DND-41 (cell line): ENCODE measurements around the gene KCTD21.

Experiments
- EZH2 ChIP-seq: IDR thresholded peaks from 3 replicates; pipeline ENCODE4 v1.6.1; 2012; ENCODE audit warnings: borderline replicate concordance, low read depth, mild to moderate bottlenecking, moderate library complexity, low read length, inconsistent platforms; ENCODE audit not compliant: severe bottlenecking
- TF ChIP-seq, protein P1 (sequence below): IDR thresholded peaks from 2 replicates; pipeline ENCODE4 v1.5.1; 2012; ENCODE audit warnings: borderline replicate concordance, low read length, moderate library complexity, mild to moderate bottlenecking; ENCODE audit not compliant: poor library complexity, severe bottlenecking; ENCODE audit errors: extremely low read depth

DNA sequence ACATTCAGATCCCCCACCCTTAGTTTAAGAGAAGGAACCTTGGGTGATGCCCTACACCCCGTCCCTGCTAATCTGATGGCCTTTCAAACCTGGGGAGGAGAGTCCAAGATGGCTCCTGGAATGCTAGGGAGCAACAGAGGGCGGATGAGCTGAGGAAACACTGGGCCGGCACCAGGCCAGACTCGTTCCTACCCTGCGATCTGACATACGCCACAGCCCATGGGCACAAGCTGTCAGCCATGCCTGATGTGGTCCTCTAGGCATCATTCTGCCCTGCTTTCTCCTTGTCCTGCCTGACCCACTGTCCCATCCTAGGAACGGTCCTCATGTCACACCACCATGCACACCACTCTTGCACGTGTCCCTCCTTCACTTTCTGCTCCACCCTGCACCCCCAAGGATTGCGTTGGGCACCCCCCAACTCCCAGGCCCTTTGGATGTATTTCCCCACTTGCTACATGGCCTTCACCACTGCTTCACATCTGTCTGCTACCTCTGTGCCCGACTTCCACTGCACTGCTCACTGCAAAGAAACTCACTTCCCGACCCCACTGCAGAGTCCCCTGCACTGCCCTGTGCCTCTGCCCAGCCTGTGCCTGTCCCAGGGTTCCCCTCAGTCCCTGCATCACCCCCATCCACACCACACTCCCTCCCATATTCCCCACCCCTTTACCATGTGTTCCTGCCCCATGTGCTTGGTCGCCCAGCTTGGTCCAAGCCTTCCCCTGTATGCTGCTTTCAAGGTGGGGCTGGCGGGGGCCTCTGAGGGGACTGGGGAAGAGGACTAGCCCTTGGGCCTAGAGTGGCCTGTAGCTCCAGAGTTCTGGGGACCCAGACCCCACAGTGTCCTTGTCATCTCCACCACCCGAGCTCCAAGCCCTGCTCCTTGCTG lies 29.5 kb upstream of the KCTD21 start:
- TF ChIP-seq, protein P1, sequence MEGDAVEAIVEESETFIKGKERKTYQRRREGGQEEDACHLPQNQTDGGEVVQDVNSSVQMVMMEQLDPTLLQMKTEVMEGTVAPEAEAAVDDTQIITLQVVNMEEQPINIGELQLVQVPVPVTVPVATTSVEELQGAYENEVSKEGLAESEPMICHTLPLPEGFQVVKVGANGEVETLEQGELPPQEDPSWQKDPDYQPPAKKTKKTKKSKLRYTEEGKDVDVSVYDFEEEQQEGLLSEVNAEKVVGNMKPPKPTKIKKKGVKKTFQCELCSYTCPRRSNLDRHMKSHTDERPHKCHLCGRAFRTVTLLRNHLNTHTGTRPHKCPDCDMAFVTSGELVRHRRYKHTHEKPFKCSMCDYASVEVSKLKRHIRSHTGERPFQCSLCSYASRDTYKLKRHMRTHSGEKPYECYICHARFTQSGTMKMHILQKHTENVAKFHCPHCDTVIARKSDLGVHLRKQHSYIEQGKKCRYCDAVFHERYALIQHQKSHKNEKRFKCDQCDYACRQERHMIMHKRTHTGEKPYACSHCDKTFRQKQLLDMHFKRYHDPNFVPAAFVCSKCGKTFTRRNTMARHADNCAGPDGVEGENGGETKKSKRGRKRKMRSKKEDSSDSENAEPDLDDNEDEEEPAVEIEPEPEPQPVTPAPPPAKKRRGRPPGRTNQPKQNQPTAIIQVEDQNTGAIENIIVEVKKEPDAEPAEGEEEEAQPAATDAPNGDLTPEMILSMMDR, result no peak
- TF ChIP-seq EZH2, result no peak
